GM23338 (cell line): Measurements from ENCODE around the gene TMEM222.

Source experiments
- CREB1 ChIP-seq: fragments of 250-450 bp; sonication (Bioruptor Pico); IDR thresholded peaks from 2 replicates; pipeline ENCODE4 v1.5.0; 2020; ENCODE audit warnings: low read depth, mild to moderate bottlenecking, moderate library complexity
- EZH2 ChIP-seq: fragments of 200-600 bp; sonication (generic); IDR thresholded peaks from one replicate; pipeline ENCODE4 v1.8.0; 2017; ENCODE audit warnings: antibody characterized with exemption, mild to moderate bottlenecking, low read depth; ENCODE audit not compliant: unreplicated experiment
- EZH2phosphoT487 ChIP-seq: fragments of 200-600 bp; sonication (generic); IDR thresholded peaks from one replicate; pipeline ENCODE4 v1.8.1; 2018; ENCODE audit warnings: antibody characterized with exemption; ENCODE audit not compliant: unreplicated experiment
- JUNB ChIP-seq: IDR thresholded peaks from one replicate; pipeline ENCODE4 v1.6.1; 2016; ENCODE audit warnings: antibody characterized with exemption; ENCODE audit not compliant: unreplicated experiment
- NANOG ChIP-seq: IDR thresholded peaks from 2 replicates; pipeline ENCODE4 v1.6.1; 2016; ENCODE audit warnings: antibody characterized with exemption, borderline replicate concordance
- POLR2AphosphoS5 ChIP-seq: IDR thresholded peaks from 2 replicates; pipeline ENCODE4 v1.6.1; 2016; ENCODE audit warnings: antibody characterized with exemption, low read depth
- ZNF114 ChIP-seq: fragments of 250-450 bp; sonication (Bioruptor Pico); IDR thresholded peaks from 2 replicates; pipeline ENCODE4 v1.5.0; 2020; ENCODE audit warnings: mild to moderate bottlenecking, moderate library complexity
- TF ChIP-seq, protein P1 (sequence below), 2 experiments: fragments of 200-600 bp in 1 of 2; sonication (generic) in 1 of 2; conservative IDR thresholded peaks; 2 replicates each; pipeline versions ENCODE4 v1.5.1 to v1.6.1; 2016 to 2017; ENCODE audit warnings: antibody characterized with exemption in 2 of 2, low read depth in 2 of 2, mild to moderate bottlenecking in 2 of 2, moderate library complexity in 1 of 2
- TF ChIP-seq, protein P2 (sequence below): fragments of 250-450 bp; sonication (Bioruptor Pico); IDR thresholded peaks from 2 replicates; pipeline ENCODE4 v1.5.0; 2020; ENCODE audit warnings: mild to moderate bottlenecking, moderate library complexity
- TF ChIP-seq, protein P3 (sequence below): IDR thresholded peaks from one replicate; pipeline ENCODE4 v1.6.1; 2018; ENCODE audit warnings: antibody characterized with exemption; ENCODE audit not compliant: unreplicated experiment

DNA sequence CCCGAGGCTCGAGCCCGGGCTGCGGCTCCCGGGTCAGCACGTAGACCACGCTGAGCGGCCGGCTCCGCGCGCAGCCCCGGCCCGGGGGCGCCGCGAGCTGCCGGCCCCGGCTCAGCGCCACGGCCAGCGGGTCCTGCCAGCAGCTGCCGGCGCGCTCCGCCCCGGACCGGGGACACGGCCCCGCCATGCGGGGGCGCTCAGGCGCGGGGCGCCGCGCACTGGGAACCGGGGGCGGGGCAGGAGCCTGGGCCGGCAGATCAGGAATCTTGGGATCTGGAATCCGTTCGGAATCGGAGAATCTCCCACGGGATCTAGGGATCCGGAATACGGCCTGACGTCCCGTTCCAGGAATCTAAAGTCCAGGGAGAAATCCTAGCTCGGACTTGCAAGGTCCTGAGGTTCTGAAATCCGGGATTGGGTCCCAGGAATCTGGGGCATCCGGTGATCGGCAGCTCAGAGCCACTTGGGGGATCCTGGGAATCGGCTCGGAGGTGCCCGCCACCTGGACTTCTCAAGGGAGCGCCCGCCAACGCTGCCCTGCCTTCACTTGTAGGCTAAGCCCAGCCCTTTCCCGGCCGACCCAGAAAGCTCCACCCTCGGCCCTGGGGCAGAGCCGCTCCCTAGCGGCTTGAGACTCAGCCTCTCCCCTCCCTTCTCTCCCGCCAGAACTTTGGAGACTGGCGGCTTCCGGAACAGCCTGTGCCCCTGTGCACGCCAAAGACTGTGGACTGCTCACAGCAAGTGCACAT, 44.6 kb downstream of the TMEM222 start, which contains the start of gene MAP3K6:
- TF ChIP-seq POLR2AphosphoS5 (peak; percentile 66), EZH2 (no peak), EZH2phosphoT487 (no peak), ZNF114 (CRISPR knock-in tag) (no peak), CREB1 (peak; percentile 24; the same call in 1 of the 2 replicates), NANOG (no peak), JUNB (no peak)
- TF ChIP-seq, protein P1, sequence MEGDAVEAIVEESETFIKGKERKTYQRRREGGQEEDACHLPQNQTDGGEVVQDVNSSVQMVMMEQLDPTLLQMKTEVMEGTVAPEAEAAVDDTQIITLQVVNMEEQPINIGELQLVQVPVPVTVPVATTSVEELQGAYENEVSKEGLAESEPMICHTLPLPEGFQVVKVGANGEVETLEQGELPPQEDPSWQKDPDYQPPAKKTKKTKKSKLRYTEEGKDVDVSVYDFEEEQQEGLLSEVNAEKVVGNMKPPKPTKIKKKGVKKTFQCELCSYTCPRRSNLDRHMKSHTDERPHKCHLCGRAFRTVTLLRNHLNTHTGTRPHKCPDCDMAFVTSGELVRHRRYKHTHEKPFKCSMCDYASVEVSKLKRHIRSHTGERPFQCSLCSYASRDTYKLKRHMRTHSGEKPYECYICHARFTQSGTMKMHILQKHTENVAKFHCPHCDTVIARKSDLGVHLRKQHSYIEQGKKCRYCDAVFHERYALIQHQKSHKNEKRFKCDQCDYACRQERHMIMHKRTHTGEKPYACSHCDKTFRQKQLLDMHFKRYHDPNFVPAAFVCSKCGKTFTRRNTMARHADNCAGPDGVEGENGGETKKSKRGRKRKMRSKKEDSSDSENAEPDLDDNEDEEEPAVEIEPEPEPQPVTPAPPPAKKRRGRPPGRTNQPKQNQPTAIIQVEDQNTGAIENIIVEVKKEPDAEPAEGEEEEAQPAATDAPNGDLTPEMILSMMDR (conservative IDR thresholded peaks at IDR 0.05; ENCODE audit: low read depth in 2 of 2): peak in 1 of 2 experiments; percentile 62; a peak in 3 of 4 replicates
- TF ChIP-seq, protein P2, sequence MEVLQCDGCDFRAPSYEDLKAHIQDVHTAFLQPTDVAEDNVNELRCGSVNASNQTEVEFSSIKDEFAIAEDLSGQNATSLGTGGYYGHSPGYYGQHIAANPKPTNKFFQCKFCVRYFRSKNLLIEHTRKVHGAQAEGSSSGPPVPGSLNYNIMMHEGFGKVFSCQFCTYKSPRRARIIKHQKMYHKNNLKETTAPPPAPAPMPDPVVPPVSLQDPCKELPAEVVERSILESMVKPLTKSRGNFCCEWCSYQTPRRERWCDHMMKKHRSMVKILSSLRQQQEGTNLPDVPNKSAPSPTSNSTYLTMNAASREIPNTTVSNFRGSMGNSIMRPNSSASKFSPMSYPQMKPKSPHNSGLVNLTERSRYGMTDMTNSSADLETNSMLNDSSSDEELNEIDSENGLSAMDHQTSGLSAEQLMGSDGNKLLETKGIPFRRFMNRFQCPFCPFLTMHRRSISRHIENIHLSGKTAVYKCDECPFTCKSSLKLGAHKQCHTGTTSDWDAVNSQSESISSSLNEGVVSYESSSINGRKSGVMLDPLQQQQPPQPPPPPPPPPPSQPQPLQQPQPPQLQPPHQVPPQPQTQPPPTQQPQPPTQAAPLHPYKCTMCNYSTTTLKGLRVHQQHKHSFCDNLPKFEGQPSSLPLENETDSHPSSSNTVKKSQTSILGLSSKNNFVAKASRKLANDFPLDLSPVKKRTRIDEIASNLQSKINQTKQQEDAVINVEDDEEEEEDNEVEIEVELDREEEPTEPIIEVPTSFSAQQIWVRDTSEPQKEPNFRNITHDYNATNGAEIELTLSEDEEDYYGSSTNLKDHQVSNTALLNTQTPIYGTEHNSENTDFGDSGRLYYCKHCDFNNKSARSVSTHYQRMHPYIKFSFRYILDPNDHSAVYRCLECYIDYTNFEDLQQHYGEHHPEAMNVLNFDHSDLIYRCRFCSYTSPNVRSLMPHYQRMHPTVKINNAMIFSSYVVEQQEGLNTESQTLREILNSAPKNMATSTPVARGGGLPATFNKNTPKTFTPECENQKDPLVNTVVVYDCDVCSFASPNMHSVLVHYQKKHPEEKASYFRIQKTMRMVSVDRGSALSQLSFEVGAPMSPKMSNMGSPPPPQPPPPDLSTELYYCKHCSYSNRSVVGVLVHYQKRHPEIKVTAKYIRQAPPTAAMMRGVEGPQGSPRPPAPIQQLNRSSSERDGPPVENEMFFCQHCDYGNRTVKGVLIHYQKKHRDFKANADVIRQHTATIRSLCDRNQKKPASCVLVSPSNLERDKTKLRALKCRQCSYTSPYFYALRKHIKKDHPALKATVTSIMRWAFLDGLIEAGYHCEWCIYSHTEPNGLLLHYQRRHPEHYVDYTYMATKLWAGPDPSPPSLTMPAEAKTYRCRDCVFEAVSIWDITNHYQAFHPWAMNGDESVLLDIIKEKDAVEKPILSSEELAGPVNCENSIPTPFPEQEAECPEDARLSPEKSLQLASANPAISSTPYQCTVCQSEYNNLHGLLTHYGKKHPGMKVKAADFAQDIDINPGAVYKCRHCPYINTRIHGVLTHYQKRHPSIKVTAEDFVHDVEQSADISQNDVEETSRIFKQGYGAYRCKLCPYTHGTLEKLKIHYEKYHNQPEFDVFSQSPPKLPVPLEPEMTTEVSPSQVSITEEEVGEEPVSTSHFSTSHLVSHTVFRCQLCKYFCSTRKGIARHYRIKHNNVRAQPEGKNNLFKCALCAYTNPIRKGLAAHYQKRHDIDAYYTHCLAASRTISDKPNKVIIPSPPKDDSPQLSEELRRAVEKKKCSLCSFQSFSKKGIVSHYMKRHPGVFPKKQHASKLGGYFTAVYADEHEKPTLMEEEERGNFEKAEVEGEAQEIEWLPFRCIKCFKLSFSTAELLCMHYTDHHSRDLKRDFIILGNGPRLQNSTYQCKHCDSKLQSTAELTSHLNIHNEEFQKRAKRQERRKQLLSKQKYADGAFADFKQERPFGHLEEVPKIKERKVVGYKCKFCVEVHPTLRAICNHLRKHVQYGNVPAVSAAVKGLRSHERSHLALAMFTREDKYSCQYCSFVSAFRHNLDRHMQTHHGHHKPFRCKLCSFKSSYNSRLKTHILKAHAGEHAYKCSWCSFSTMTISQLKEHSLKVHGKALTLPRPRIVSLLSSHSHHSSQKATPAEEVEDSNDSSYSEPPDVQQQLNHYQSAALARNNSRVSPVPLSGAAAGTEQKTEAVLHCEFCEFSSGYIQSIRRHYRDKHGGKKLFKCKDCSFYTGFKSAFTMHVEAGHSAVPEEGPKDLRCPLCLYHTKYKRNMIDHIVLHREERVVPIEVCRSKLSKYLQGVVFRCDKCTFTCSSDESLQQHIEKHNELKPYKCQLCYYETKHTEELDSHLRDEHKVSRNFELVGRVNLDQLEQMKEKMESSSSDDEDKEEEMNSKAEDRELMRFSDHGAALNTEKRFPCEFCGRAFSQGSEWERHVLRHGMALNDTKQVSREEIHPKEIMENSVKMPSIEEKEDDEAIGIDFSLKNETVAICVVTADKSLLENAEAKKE (CRISPR knock-in tag): no peak
- TF ChIP-seq, protein P3, sequence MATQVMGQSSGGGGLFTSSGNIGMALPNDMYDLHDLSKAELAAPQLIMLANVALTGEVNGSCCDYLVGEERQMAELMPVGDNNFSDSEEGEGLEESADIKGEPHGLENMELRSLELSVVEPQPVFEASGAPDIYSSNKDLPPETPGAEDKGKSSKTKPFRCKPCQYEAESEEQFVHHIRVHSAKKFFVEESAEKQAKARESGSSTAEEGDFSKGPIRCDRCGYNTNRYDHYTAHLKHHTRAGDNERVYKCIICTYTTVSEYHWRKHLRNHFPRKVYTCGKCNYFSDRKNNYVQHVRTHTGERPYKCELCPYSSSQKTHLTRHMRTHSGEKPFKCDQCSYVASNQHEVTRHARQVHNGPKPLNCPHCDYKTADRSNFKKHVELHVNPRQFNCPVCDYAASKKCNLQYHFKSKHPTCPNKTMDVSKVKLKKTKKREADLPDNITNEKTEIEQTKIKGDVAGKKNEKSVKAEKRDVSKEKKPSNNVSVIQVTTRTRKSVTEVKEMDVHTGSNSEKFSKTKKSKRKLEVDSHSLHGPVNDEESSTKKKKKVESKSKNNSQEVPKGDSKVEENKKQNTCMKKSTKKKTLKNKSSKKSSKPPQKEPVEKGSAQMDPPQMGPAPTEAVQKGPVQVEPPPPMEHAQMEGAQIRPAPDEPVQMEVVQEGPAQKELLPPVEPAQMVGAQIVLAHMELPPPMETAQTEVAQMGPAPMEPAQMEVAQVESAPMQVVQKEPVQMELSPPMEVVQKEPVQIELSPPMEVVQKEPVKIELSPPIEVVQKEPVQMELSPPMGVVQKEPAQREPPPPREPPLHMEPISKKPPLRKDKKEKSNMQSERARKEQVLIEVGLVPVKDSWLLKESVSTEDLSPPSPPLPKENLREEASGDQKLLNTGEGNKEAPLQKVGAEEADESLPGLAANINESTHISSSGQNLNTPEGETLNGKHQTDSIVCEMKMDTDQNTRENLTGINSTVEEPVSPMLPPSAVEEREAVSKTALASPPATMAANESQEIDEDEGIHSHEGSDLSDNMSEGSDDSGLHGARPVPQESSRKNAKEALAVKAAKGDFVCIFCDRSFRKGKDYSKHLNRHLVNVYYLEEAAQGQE: no peak
